Neural progenitor cell (in vitro differentiated cells): ENCODE measurements around the gene KIAA0825. TPM values are rescaled to one million over a fixed set of nuclear protein-coding genes. Genes with fewer than 3 reads are reported as not detected.

Source experiments
- DNase-seq: peaks from one replicate; pipeline ENCODE4 v3.0.0-alpha.2; 2016; ENCODE audit warnings: low spot score
- H2AFZ ChIP-seq: fragments of 200-600 bp; sonication (generic); replicated peaks from 2 replicates; pipeline ENCODE4 v1.6.1; 2016; ENCODE audit warnings: antibody characterized with exemption
- H3F3A ChIP-seq: fragments of 200-600 bp; sonication (generic); 2 replicates; pipeline ENCODE4 v1.6.1; 2016; ENCODE audit warnings: antibody characterized with exemption, low read depth
- H3K27ac ChIP-seq: fragments of 200-600 bp; sonication (generic); 2 replicates; pipeline ENCODE4 v1.5.1; 2016; ENCODE audit warnings: mild to moderate bottlenecking
- H3K27me3 ChIP-seq: fragments of 200-600 bp; sonication (generic); 2 replicates; pipeline ENCODE4 v1.6.1; 2016; ENCODE audit warnings: mild to moderate bottlenecking, moderate library complexity
- H3K36me3 ChIP-seq: fragments of 200-600 bp; sonication (generic); 2 replicates; pipeline ENCODE4 v1.5.1; 2016
- H3K4me1 ChIP-seq: fragments of 200-600 bp; sonication (generic); 2 replicates; pipeline ENCODE4 v1.6.1; 2016; ENCODE audit warnings: mixed run types
- H3K4me2 ChIP-seq: fragments of 200-600 bp; sonication (generic); 2 replicates; pipeline ENCODE4 v1.6.1; 2016
- H3K4me3 ChIP-seq: fragments of 200-600 bp; sonication (generic); 2 replicates; pipeline ENCODE4 v1.5.1; 2016
- H3K79me2 ChIP-seq: fragments of 200-600 bp; sonication (generic); 2 replicates; pipeline ENCODE4 v1.6.1; 2016; ENCODE audit warnings: low read depth
- H3K9ac ChIP-seq: fragments of 200-600 bp; sonication (generic); 2 replicates; pipeline ENCODE4 v1.6.1; 2016
- H3K9me3 ChIP-seq: fragments of 200-600 bp; sonication (generic); 2 replicates; pipeline ENCODE4 v1.5.1; 2016; ENCODE audit warnings: low read depth
- H4K20me1 ChIP-seq: fragments of 200-600 bp; sonication (generic); 2 replicates; pipeline ENCODE4 v1.6.1; 2016; ENCODE audit warnings: low read depth
- H3K27ac Mint-ChIP-seq: 3 replicates; pipeline ENCODE4 v1.8.0; 2021; ENCODE audit warnings: mixed read lengths
- H3K27me3 Mint-ChIP-seq: 2 replicates; pipeline ENCODE4 v1.8.0; 2022; ENCODE audit warnings: low read depth, mild to moderate bottlenecking, inconsistent platforms, moderate library complexity, mixed read lengths; ENCODE audit not compliant: insufficient read depth
- H3K36me3 Mint-ChIP-seq: 3 replicates; pipeline ENCODE4 v1.8.0; 2021; ENCODE audit warnings: mixed read lengths
- H3K4me1 Mint-ChIP-seq: 3 replicates; pipeline ENCODE4 v1.8.0; 2021; ENCODE audit warnings: mixed read lengths
- H3K4me3 Mint-ChIP-seq: 3 replicates; pipeline ENCODE4 v1.8.0; 2021; ENCODE audit warnings: mild to moderate bottlenecking, moderate library complexity, mixed read lengths
- H3K9me3 Mint-ChIP-seq: 3 replicates; pipeline ENCODE4 v1.8.0; 2020; ENCODE audit warnings: mixed read lengths
- CTCF ChIP-seq: fragments of 200-600 bp; sonication (generic); IDR thresholded peaks from 2 replicates; pipeline ENCODE4 v1.5.1; 2017; ENCODE audit warnings: antibody characterized with exemption, mild to moderate bottlenecking
- EZH2 ChIP-seq: fragments of 200-600 bp; sonication (generic); IDR thresholded peaks from 2 replicates; pipeline ENCODE4 v1.6.1; 2017; ENCODE audit warnings: antibody characterized with exemption, mild to moderate bottlenecking, moderate library complexity
- EZH2phosphoT487 ChIP-seq: fragments of 200-600 bp; sonication (generic); IDR thresholded peaks from 2 replicates; pipeline ENCODE4 v1.6.1; 2017; ENCODE audit warnings: antibody characterized with exemption
- total RNA-seq: library from RNA; depleted of rRNA; stranded (reverse); fragments of >200 nt; gene quantifications from 2 replicates; pipeline ENCODE4 v1.2.3, GENCODE V29; 2015; ENCODE audit warnings: low replicate concordance

Gene KIAA0825
- total RNA-seq, 1 donor from 2014 or later = 3.7 TPM

- Histone ChIP-seq H3K27me3 (no peaks in the 10 kb centered on the region), H3K36me3 (no peaks in the 10 kb centered on the region), H4K20me1 (no peaks in the 10 kb centered on the region), H3F3A (no peaks in the 10 kb centered on the region), H3K9ac (no peak overlapping the region), H3K4me2 (no peak overlapping the region), H3K9me3 (no peaks in the 10 kb centered on the region), H2AFZ (no peak overlapping the region), H3K4me1 (no peaks in the 10 kb centered on the region), H3K27ac (no peak overlapping the region), H3K79me2 (no peaks in the 10 kb centered on the region), H3K4me3 (no peak overlapping the region)
- Mint-ChIP-seq H3K9me3 (peaks cover 5% of the 10 kb centered on the region), H3K27me3 (no peaks in the 10 kb centered on the region), H3K4me1 (no peaks in the 10 kb centered on the region), H3K36me3 (no peaks in the 10 kb centered on the region), H3K4me3 (no peak overlapping the region), H3K27ac (no peak overlapping the region)
- TF ChIP-seq EZH2phosphoT487 (no peak), CTCF (no peak), EZH2 (no peak)
- no peak for DNase-seq
Measured at GRCh38 chr5:94228791-94229190, 389.6 kb downstream of the KIAA0825 start.

- Histone ChIP-seq H3K36me3 (no peaks in the 10 kb centered on the region), H4K20me1 (no peaks in the 10 kb centered on the region)
- TF ChIP-seq EZH2phosphoT487 (no peak), EZH2 (no peak), CTCF (no peak)
Measured at GRCh38 chr5:94223235-94223634, 395.2 kb downstream of the KIAA0825 start.

GRCh38 chr5:94218374-94218773 is 400.0 kb downstream of the KIAA0825 start:
- H4K20me1 ChIP-seq = no peaks in the 10 kb centered on the region
- no peaks in the 10 kb centered on the region for H3F3A ChIP-seq
- no peaks in the 10 kb centered on the region for H3K9me3 ChIP-seq
- H3K4me3 ChIP-seq = no peak overlapping the region
- no peaks in the 10 kb centered on the region for H3K4me1 ChIP-seq
- Mint-ChIP-seq H3K4me1 (peaks cover 16% of the 10 kb centered on the region), H3K9me3 (no peaks in the 10 kb centered on the region), H3K4me3 (no peak overlapping the region), H3K27me3 (no peaks in the 10 kb centered on the region), H3K27ac (no peak overlapping the region), H3K36me3 (no peaks in the 10 kb centered on the region)
- DNase-seq = no peak
- TF ChIP-seq EZH2phosphoT487 (no peak), CTCF (no peak), EZH2 (no peak)
- H3K4me2 ChIP-seq = no peak overlapping the region
- no peak overlapping the region for H2AFZ ChIP-seq
- H3K9ac ChIP-seq = no peak overlapping the region
- no peaks in the 10 kb centered on the region for H3K36me3 ChIP-seq
- no peak overlapping the region for H3K27ac ChIP-seq
- no peaks in the 10 kb centered on the region for H3K79me2 ChIP-seq
- H3K27me3 ChIP-seq = no peaks in the 10 kb centered on the region

More at GRCh38 chr5:94223235-94223634, 395.2 kb downstream of the KIAA0825 start:
- H3K9me3 Mint-ChIP-seq = peaks cover 2% of the 10 kb centered on the region
- Histone ChIP-seq H2AFZ (no peak overlapping the region), H3K4me1 (no peaks in the 10 kb centered on the region), H3K9ac (no peak overlapping the region), H3K9me3 (no peaks in the 10 kb centered on the region), H3K27ac (no peak overlapping the region), H3K79me2 (no peaks in the 10 kb centered on the region), H3F3A (no peaks in the 10 kb centered on the region), H3K27me3 (no peaks in the 10 kb centered on the region), H3K4me2 (no peak overlapping the region), H3K4me3 (no peak overlapping the region)
- no peaks in the 10 kb centered on the region for H3K36me3 Mint-ChIP-seq
- no peaks in the 10 kb centered on the region for H3K27me3 Mint-ChIP-seq
- H3K4me1 Mint-ChIP-seq = peaks cover 16% of the 10 kb centered on the region
- DNase-seq = no peak
- H3K27ac Mint-ChIP-seq = no peak overlapping the region
- H3K4me3 Mint-ChIP-seq = no peak overlapping the region

GRCh38 chr5:94217745-94218144 is 400.7 kb downstream of the KIAA0825 start:
- TF ChIP-seq EZH2 (no peak), EZH2phosphoT487 (no peak), CTCF (no peak)
- H3K27me3 ChIP-seq = no peaks in the 10 kb centered on the region
- no peak overlapping the region for H3K9ac ChIP-seq
- H3K27ac Mint-ChIP-seq = no peak overlapping the region
- DNase-seq = no peak
- H3K36me3 Mint-ChIP-seq = no peaks in the 10 kb centered on the region
- no peaks in the 10 kb centered on the region for H3K79me2 ChIP-seq
- no peaks in the 10 kb centered on the region for H3K27me3 Mint-ChIP-seq
- H3F3A ChIP-seq = no peaks in the 10 kb centered on the region
- no peaks in the 10 kb centered on the region for H3K9me3 Mint-ChIP-seq
- no peak overlapping the region for H3K27ac ChIP-seq
- no peak overlapping the region for H3K4me2 ChIP-seq
- no peak overlapping the region for H3K4me3 ChIP-seq
- H4K20me1 ChIP-seq = no peaks in the 10 kb centered on the region
- no peaks in the 10 kb centered on the region for H3K9me3 ChIP-seq
- peaks cover 16% of the 10 kb centered on the region for H3K4me1 Mint-ChIP-seq
- H3K4me3 Mint-ChIP-seq = no peak overlapping the region
- no peaks in the 10 kb centered on the region for H3K4me1 ChIP-seq
- H2AFZ ChIP-seq = no peak overlapping the region
- no peaks in the 10 kb centered on the region for H3K36me3 ChIP-seq
